Endodermal cell (in vitro differentiated cells): Measurements from ENCODE around the gene ATN1. TPM values are rescaled to one million over a fixed set of nuclear protein-coding genes. Genes with fewer than 3 reads are reported as not detected.

Experiments used
- DNase-seq: peaks from one replicate; pipeline ENCODE4 v3.0.0-alpha.2; 2017
- H3K27ac ChIP-seq: 2 replicates; pipeline ENCODE4 v1.5.1; 2013; ENCODE audit warnings: mild to moderate bottlenecking, low read depth, low read length, moderate library complexity
- H3K27me3 ChIP-seq: 2 replicates; pipeline ENCODE4 v1.6.1; 2013; ENCODE audit warnings: mild to moderate bottlenecking, low read length, moderate library complexity; ENCODE audit not compliant: insufficient read depth, control insufficient read depth, poor library complexity, severe bottlenecking
- H3K36me3 ChIP-seq: 2 replicates; pipeline ENCODE4 v1.7.0; 2013; ENCODE audit warnings: mild to moderate bottlenecking, low read length, moderate library complexity; ENCODE audit not compliant: control insufficient read depth, insufficient read depth
- H3K4me1 ChIP-seq: one replicate; pipeline ENCODE4 v1.7.0; 2013; ENCODE audit warnings: low read length; ENCODE audit not compliant: control insufficient read depth, insufficient read depth
- H3K4me3 ChIP-seq: 2 replicates; pipeline ENCODE4 v1.5.1; 2013; ENCODE audit warnings: mild to moderate bottlenecking, low read length, moderate library complexity
- H3K9ac ChIP-seq: 2 replicates; pipeline ENCODE4 v1.6.1; 2013; ENCODE audit warnings: mild to moderate bottlenecking, low read length, moderate library complexity; ENCODE audit not compliant: poor library complexity, severe bottlenecking; ENCODE audit errors: extremely low read depth
- H3K9me3 ChIP-seq: 2 replicates; pipeline ENCODE4 v1.6.1; 2013; ENCODE audit warnings: mild to moderate bottlenecking, low read length, moderate library complexity; ENCODE audit not compliant: control insufficient read depth
- H3K27ac Mint-ChIP-seq: 2 replicates; pipeline ENCODE4 v1.8.0; 2020; ENCODE audit warnings: mixed read lengths
- H3K27me3 Mint-ChIP-seq: 2 replicates; pipeline ENCODE4 v1.8.0; 2021; ENCODE audit warnings: mild to moderate bottlenecking, mixed read lengths; ENCODE audit not compliant: insufficient read depth
- H3K36me3 Mint-ChIP-seq: 2 replicates; pipeline ENCODE4 v1.8.0; 2020; ENCODE audit warnings: low read depth, mixed read lengths
- H3K4me1 Mint-ChIP-seq: 2 replicates; pipeline ENCODE4 v1.8.0; 2020; ENCODE audit warnings: mixed read lengths
- H3K4me3 Mint-ChIP-seq: 2 replicates; pipeline ENCODE4 v1.8.0; 2020; ENCODE audit warnings: mild to moderate bottlenecking, moderate library complexity, mixed read lengths
- H3K9me3 Mint-ChIP-seq: 2 replicates; pipeline ENCODE4 v1.8.0; 2020; ENCODE audit warnings: mild to moderate bottlenecking, mixed read lengths
- WGBS, 2 experiments: methylation state at CpG; one replicate each; pipeline versions ENCODE4 v1.1.5 to v1.1.7; 2013; ENCODE audit warnings: missing lambda C conversion rate in 2 of 2, mixed read lengths in 1 of 2; ENCODE audit not compliant: insufficient coverage in 1 of 2, insufficient read length in 1 of 2; 5-methylcytosine and 5-hydroxymethylcytosine counted together
- total RNA-seq, 2 donors: library from RNA; stranded (reverse); fragmentation: NEBNext Ultra II Directional in 1 of 2; extraction: Animal tissue kit (Norgen Biotek cat#: 25700) in 1 of 2; gene quantifications; 2 replicates in 1 of 2; 3 replicates in 1 of 2; pipeline ENCODE4 v1.2.1, GENCODE V29; 2021
- TF ChIP-seq, protein P1 (sequence below): fragments of 200-600 bp; sonication (generic); conservative IDR thresholded peaks from 2 replicates; pipeline ENCODE4 v1.5.0; 2021; ENCODE audit warnings: antibody characterized with exemption, mild to moderate bottlenecking

The ATN1 gene
- total RNA-seq, 2 donors from 2014 or later = 111 to 244 TPM

DNA sequence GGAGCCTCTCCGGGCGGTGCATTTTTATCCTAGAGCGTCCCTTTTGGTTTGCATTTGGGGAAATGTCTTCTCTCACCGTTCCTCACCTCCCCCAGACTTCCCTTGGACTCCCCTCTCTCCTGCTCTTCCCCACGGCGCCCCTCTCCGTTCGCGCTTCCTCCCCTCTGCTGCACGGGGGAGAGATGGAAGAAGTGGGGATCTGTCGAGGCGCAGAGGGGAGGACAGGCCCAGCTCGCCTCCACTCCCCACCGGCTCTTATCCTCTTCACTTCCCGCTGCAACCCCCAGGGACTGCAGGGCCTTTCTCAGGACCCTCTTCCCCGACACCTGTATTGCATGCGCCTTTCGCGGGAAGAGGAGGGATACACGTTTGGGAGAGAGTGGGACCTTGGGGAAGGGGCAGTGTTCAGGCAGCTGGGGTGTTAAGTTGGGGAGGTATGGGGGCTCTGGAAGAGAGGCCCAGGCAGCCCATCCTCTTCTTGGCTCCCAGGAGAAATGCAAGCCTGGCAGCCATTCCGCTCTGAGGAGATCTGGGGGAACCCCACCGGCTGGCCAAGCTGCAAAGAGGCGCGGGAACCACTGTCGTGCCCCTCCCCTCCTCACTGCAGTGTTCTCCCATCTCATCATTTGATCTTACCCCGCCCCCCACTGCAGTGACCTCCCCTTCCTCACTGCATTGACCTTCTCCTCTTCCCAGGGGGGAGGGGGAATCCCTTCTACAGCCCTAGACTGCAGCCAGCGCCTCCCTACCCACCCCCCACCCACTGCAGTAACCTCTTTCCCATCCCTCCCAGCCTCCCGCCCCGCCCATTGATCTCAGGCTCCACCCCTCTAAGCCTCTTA, 12.6 kb upstream of the ATN1 start:
- peak overlapping the region; percentile 84 for H3K4me3 ChIP-seq
- H3K27ac ChIP-seq = no peak overlapping the region
- no peaks in the 10 kb centered on the region for H3K4me1 ChIP-seq
- no peaks in the 10 kb centered on the region for H3K9me3 ChIP-seq
- peak; percentile 91 for DNase-seq
- peak overlapping the region; percentile 77 for H3K4me3 Mint-ChIP-seq
- peaks cover 31% of the 10 kb centered on the region for H3K36me3 Mint-ChIP-seq
- peak overlapping the region; percentile 41 for H3K27ac Mint-ChIP-seq
- peaks cover 19% of the 10 kb centered on the region for H3K27me3 ChIP-seq
- H3K9me3 Mint-ChIP-seq = no peaks in the 10 kb centered on the region
- WGBS, 2 experiments = 9 to 15% methylated on average over 7 to 24 of the region's 29 CpGs
- H3K9ac ChIP-seq = peak overlapping the region; percentile 44
- peaks cover 56% of the 10 kb centered on the region for H3K27me3 Mint-ChIP-seq
- TF ChIP-seq, protein P1, sequence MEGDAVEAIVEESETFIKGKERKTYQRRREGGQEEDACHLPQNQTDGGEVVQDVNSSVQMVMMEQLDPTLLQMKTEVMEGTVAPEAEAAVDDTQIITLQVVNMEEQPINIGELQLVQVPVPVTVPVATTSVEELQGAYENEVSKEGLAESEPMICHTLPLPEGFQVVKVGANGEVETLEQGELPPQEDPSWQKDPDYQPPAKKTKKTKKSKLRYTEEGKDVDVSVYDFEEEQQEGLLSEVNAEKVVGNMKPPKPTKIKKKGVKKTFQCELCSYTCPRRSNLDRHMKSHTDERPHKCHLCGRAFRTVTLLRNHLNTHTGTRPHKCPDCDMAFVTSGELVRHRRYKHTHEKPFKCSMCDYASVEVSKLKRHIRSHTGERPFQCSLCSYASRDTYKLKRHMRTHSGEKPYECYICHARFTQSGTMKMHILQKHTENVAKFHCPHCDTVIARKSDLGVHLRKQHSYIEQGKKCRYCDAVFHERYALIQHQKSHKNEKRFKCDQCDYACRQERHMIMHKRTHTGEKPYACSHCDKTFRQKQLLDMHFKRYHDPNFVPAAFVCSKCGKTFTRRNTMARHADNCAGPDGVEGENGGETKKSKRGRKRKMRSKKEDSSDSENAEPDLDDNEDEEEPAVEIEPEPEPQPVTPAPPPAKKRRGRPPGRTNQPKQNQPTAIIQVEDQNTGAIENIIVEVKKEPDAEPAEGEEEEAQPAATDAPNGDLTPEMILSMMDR = peak; percentile 36
- H3K4me1 Mint-ChIP-seq = peaks cover 42% of the 10 kb centered on the region
- H3K36me3 ChIP-seq = peaks cover 6% of the 10 kb centered on the region

DNA sequence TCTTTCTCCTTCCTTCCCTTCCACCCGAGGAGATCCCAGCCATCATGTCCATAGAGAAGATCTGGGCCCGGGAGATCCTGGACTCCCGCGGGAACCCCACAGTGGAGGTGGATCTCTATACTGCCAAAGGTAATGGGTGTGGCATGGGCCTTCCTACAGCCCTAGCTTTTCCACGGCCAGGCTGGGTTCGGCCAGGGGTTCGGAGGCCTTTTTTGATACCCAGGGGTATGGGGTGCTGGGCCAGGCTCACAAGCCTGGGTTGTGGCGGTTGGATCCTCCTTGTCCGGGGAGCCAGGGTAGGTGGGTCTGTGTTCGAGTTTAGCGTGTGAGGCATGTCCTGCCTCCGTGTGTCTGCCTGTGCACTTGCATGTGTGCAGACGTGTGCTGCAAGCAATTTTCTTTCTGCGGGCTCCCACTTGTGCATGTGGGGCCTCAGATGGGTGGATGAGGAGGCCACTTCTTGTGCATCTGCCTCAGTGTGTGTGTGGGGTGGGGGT, 11.9 kb upstream of the ATN1 start:
- Mint-ChIP-seq H3K27ac (no peak overlapping the region), H3K4me3 (peak overlapping the region; percentile 77), H3K36me3 (peaks cover 31% of the 10 kb centered on the region), H3K4me1 (peaks cover 42% of the 10 kb centered on the region), H3K27me3 (peaks cover 52% of the 10 kb centered on the region), H3K9me3 (no peaks in the 10 kb centered on the region)
- H3K4me1 ChIP-seq = no peaks in the 10 kb centered on the region
- H3K9me3 ChIP-seq = no peaks in the 10 kb centered on the region
- peak overlapping the region; percentile 66 for H3K4me3 ChIP-seq
- WGBS, 2 experiments = 79 to 91% methylated on average over 6 to 14 of the region's 14 CpGs
- peaks cover 19% of the 10 kb centered on the region for H3K27me3 ChIP-seq
- H3K27ac ChIP-seq = no peak overlapping the region
- no peak overlapping the region for H3K9ac ChIP-seq
- DNase-seq = no peak
- TF ChIP-seq, protein P1 = no peak
- H3K36me3 ChIP-seq = peaks cover 6% of the 10 kb centered on the region

DNA sequence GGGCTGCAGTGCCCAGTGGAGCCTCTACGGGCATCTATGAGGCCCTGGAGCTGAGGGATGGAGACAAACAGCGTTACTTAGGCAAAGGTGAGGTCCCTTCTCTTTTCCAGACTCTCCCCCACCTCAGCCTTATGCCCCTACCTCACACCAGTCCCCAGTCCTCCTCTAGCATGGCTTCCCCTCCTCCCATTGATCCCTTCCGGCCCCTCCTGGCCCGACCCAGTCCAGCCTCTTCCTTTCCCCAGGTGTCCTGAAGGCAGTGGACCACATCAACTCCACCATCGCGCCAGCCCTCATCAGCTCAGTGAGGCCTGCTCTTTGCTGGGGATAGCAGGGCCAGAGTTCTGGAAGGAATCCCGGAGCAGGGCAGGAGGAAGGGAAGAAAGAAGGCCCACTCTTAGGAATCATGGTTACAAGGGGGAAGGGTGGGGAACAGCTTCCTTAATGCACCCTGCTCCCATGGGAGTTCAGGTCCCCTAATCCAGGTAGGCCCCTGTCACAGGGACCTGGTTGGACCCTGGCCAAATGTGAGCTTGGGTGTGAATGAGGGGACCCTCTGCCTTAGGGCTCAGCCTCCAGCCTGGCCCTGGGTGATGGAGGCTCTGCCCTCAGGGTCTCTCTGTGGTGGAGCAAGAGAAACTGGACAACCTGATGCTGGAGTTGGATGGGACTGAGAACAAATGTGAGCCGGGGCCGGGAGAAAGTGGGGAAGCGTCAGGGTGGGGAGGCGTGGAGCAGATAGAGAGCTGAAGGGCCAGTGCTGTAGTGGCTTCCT, 11.1 kb upstream of the ATN1 start:
- H3K9me3 Mint-ChIP-seq = no peaks in the 10 kb centered on the region
- Histone ChIP-seq H3K4me1 (no peaks in the 10 kb centered on the region), H3K9ac (no peak overlapping the region), H3K27ac (no peak overlapping the region), H3K27me3 (peaks cover 12% of the 10 kb centered on the region), H3K9me3 (no peaks in the 10 kb centered on the region), H3K36me3 (peaks cover 6% of the 10 kb centered on the region), H3K4me3 (peak overlapping the region; percentile 66)
- peaks cover 33% of the 10 kb centered on the region for H3K36me3 Mint-ChIP-seq
- DNase-seq = no peak
- TF ChIP-seq, protein P1 = no peak
- peaks cover 42% of the 10 kb centered on the region for H3K4me1 Mint-ChIP-seq
- peaks cover 44% of the 10 kb centered on the region for H3K27me3 Mint-ChIP-seq
- WGBS, 2 experiments = 91 to 93% methylated on average over 7 to 11 of the region's 11 CpGs
- no peak overlapping the region for H3K4me3 Mint-ChIP-seq
- H3K27ac Mint-ChIP-seq = no peak overlapping the region
